Heart left ventricle (tissue), 13 donors: ENCODE measurements around the gene RBMS3.

Experiments used
- CTCF ChIP-seq, 12 donors: fragments of 200-600 bp; sonication (generic) in 4 of 12; IDR thresholded peaks; one replicate each; pipeline versions ENCODE4 v1.5.0 to v1.8.0; 2018 to 2022; ENCODE audit warnings: antibody characterized with exemption in 12 of 12, mild to moderate bottlenecking in 5 of 12
- POLR2A ChIP-seq, 2 donors: fragments of 450-650 bp; IDR thresholded peaks; one replicate each; pipeline ENCODE4 v1.6.1; 2017; ENCODE audit warnings: antibody characterized with exemption in 2 of 2, mild to moderate bottlenecking in 2 of 2, moderate library complexity in 2 of 2
- donor health status: ischemic (EF 13 %, LVEDD 7.1; RV severe dilation, severe dysfunction).
- donor health status: DM: no; HTN: yes; CAD: no.
- donor health status: DM: no; HTN: no; CAD: no.
- donor health status: ischemic (EF 25% LVEDD 6.9; RV normal size, moderate dysfunction).
- donor health status: ischemic (EF 25% LVEDD 5.7; RV mildly dilated, moderate dysfunction).
- donor health status: ischemic (EF 35%, LVEDD 5.7; RV mildly dilated, moderate dysfunction).
- donor health status: nonischemic (EF 11% LVEDD 7.7; RV severe dilation, severe dysfunction).
- donor health status: DM: yes; HTN: yes; CAD: no.
- donor health status: PGD.
- donor health status: ischemic (EF 29% LVEDD 5.4; RV normal size, mild dysfunction).
- donor health status: nonischemic (EF 23%, LVEDD 6.1; RV moderate dilation, normal function).

- no peak for TF ChIP-seq CTCF (IDR thresholded peaks at IDR 0.05)
- no peak for TF ChIP-seq POLR2A (IDR thresholded peaks at IDR 0.05)
Observed at GRCh38 chr3:29247088-29247745, 33.7 kb upstream of the RBMS3 start.
